Fibroblast of mammary gland (primary cell): ENCODE data around the gene HRH3.

Experiments used
- DNase-seq: peaks from one replicate; pipeline ENCODE4 v3.0.0-alpha.2; 2010; ENCODE audit warnings: low read depth
- H3K4me3 ChIP-seq: 2 replicates; pipeline ENCODE4 v1.5.1; 2011; ENCODE audit warnings: low read depth, mild to moderate bottlenecking, low read length, moderate library complexity; ENCODE audit not compliant: control insufficient read depth
- CTCF ChIP-seq: conservative IDR thresholded peaks from 2 replicates; pipeline ENCODE4 v1.5.1; 2011; ENCODE audit warnings: low read depth, low read length, inconsistent platforms; ENCODE audit not compliant: control insufficient read depth, insufficient read depth

HRH3 gene

GRCh38 chr20:62226707-62227590, 6.9 kb upstream of the HRH3 start:
- no peak for DNase-seq
- TF ChIP-seq CTCF = no peak
- no peak overlapping the region for H3K4me3 ChIP-seq

- no peak for DNase-seq
- TF ChIP-seq CTCF = no peak
- no peak overlapping the region for H3K4me3 ChIP-seq
Measured at GRCh38 chr20:62225820-62226635, 6.0 kb upstream of the HRH3 start.

GRCh38 chr20:62225026-62225425, 4.9 kb upstream of the HRH3 start:
- no peak for DNase-seq
- no peak for TF ChIP-seq CTCF
- H3K4me3 ChIP-seq = no peak overlapping the region

- H3K4me3 ChIP-seq = no peak overlapping the region
- no peak for DNase-seq
- TF ChIP-seq CTCF = no peak
Measured at GRCh38 chr20:62224113-62224855, 4.2 kb upstream of the HRH3 start.

GRCh38 chr20:62223571-62223970, 3.5 kb upstream of the HRH3 start:
- TF ChIP-seq CTCF = no peak

GRCh38 chr20:62222972-62223371, 2.9 kb upstream of the HRH3 start:
- H3K4me3 ChIP-seq = no peak overlapping the region
- no peak for TF ChIP-seq CTCF
- DNase-seq = no peak

More at GRCh38 chr20:62223571-62223970, 3.5 kb upstream of the HRH3 start:
- H3K4me3 ChIP-seq = no peak overlapping the region
- no peak for DNase-seq
